Measurements from ENCODE around the gene SLC6A2.

The SLC6A2 gene

GRCh38 chr16:55647343-55647742 lies 8.4 kb upstream of the SLC6A2 start:
- no peak for DNase-seq (ENCODE audit: low read depth in 2 of 2)

- DNase-seq (ENCODE audit: low read depth in 2 of 2) = no peak
Measured at GRCh38 chr16:55647798-55648197, 8.0 kb upstream of the SLC6A2 start.

GRCh38 chr16:55651841-55652824 lies 3.7 kb upstream of the SLC6A2 start:
- DNase-seq (ENCODE audit: low read depth in 2 of 2) = no peak

DNA sequence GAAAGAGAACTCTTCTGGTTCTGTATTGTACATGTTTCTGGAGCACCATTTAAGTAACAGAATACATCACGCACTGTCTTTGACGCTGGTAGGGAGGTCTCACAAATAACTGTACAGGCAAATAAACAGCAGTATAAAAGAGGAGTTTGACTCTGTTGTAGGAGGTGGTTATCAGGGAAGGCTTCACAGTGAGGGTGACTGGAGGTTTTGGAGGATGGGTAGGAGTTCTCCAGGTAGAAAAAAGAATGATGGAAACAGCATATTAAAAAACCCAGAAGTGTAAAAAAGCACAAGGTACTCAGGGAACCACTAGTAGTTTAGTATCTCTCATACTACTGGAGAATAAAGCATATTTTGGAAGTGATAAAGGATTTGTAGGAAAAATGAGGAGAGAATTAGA lies 2.7 kb upstream of the SLC6A2 start:
- no peak for DNase-seq (ENCODE audit: low read depth in 2 of 2)

GRCh38 chr16:55655381-55655896 lies 349 bp upstream of the SLC6A2 start:
- no peak for DNase-seq (ENCODE audit: low read depth in 2 of 2)

- no peak for DNase-seq (ENCODE audit: low read depth in 2 of 2)
Measured at GRCh38 chr16:55656691-55657092, 904 bp downstream of the SLC6A2 start.

GRCh38 chr16:55657616-55658015 lies 1.8 kb downstream of the SLC6A2 start:
- no peak for DNase-seq (ENCODE audit: low read depth in 2 of 2)

GRCh38 chr16:55658898-55659420 lies 3.2 kb downstream of the SLC6A2 start:
- no peak for DNase-seq (ENCODE audit: low read depth in 2 of 2)

GRCh38 chr16:55660026-55660425 lies 4.2 kb downstream of the SLC6A2 start:
- DNase-seq (ENCODE audit: low read depth in 2 of 2) = no peak

- DNase-seq (ENCODE audit: low read depth in 2 of 2) = no peak
Measured at GRCh38 chr16:55660828-55661227, 5.0 kb downstream of the SLC6A2 start.

DNA sequence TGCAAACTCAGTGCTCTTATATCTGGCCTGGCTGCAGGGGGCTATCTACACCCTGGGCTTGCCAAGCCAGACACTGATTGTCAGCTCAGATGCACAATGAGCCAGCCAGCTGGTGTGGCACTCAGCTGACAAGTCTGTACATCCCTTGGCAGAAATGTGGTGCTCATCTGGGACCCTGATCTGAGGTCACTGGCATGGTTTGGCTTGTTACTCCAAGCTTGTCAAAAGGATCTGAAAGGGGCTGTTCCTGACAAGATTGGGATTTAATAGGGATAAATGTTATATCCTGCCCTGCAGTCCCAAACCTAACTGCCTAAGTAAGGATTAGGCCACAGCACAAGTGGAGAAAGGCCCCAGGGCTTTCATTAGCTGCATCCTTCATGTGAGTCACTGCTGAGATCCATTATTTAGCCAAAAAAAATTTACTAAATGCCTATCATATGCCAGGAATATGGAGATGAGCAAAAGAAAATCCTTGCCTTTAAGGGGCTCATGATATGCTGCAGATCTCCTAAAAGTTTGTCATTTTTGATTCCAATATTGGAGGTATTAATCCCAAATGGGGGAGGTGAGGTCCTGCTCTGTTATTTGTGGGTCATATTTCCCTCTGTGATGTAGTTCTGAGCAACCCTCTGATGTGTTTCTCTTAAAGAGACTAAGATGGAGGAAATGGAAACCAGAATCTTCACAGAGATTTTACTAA lies 6.3 kb downstream of the SLC6A2 start:
- DNase-seq (ENCODE audit: low read depth in 2 of 2) = no peak

GRCh38 chr16:55662644-55663031 lies 6.8 kb downstream of the SLC6A2 start:
- no peak for DNase-seq (ENCODE audit: low read depth in 2 of 2)

- no peak for DNase-seq (ENCODE audit: low read depth in 2 of 2)
Measured at GRCh38 chr16:55663225-55663624, 7.4 kb downstream of the SLC6A2 start.

GRCh38 chr16:55663765-55664677 lies 8.2 kb downstream of the SLC6A2 start:
- no peak for DNase-seq (ENCODE audit: low read depth in 2 of 2)

DNA sequence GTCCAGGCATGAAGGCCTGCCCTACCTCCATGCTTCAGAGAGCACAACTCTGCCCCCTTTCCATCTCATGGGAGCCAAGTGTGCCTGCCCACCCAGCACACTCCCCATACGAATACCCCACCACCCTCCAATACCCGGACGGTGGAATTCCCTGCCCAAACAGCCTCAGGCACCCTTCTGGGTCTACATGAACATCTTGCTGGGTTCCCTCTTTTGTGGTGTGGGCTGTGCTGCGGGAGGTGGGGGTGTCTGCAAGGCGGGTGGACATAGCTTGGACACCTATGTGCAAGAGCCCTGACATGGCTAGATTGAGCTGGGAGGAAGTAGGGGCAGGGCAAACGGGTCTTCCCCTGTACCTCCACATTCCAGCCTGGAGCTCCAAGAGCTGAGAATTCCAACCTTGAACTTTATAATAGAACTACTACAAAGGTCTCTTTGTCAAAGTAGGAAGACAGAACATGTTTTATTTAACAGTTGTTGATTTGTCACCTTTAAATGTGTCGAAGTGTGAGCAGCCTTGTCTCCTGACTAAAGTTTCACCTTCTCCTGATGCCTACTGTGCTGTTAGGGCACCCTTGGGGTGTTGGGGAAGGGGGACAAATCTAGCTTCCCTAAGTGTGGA lies 9.1 kb downstream of the SLC6A2 start:
- no peak for DNase-seq (ENCODE audit: low read depth in 2 of 2)

GRCh38 chr16:55665511-55665910 lies 9.7 kb downstream of the SLC6A2 start:
- DNase-seq (ENCODE audit: low read depth in 2 of 2) = no peak

DNA sequence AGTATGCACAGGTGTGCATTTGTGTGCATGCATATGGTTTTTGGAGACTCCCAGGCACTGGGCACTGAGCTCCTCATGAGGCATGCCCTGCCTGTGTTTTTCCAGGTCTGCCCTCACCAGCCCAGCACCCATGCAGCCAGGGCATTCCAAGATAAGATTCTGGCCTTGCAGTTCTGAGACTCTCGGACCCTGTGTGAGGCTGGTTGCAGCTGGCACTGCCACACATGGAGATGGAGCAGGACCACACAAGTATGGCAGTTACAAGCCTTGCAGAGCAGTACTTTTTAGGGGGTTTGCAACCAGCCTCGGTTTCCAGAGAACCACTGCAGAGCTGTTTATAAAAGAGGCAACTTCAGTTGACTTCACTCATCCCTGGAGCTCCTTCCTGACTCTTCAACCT lies 10.2 kb downstream of the SLC6A2 start:
- DNase-seq (ENCODE audit: low read depth in 2 of 2) = no peak

DNA sequence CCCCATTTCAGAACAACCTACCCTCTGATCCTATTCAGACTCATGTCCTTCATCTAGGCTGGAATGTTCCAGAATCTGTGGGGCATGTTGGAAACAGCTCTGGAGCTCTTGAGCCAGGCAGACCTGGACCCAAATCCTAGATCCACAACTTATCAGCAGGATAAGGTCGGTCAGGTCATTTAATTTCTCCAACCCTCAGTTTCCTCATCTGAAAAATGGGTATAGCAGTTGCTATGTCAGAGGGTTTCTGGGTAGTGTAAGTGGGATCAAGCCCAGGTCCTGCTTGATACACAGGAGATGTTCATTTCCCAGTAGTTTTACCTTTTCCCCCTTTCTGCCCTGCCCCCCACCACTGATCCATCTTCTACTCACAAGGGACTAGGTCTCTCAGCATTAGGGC lies 12.0 kb downstream of the SLC6A2 start:
- no peak for DNase-seq (ENCODE audit: low read depth in 2 of 2)

- no peak for DNase-seq (ENCODE audit: low read depth in 2 of 2)
Measured at GRCh38 chr16:55668340-55669281, 12.8 kb downstream of the SLC6A2 start.
